Measurements from ENCODE around the gene CEACAM16.

CEACAM16 gene

DNA sequence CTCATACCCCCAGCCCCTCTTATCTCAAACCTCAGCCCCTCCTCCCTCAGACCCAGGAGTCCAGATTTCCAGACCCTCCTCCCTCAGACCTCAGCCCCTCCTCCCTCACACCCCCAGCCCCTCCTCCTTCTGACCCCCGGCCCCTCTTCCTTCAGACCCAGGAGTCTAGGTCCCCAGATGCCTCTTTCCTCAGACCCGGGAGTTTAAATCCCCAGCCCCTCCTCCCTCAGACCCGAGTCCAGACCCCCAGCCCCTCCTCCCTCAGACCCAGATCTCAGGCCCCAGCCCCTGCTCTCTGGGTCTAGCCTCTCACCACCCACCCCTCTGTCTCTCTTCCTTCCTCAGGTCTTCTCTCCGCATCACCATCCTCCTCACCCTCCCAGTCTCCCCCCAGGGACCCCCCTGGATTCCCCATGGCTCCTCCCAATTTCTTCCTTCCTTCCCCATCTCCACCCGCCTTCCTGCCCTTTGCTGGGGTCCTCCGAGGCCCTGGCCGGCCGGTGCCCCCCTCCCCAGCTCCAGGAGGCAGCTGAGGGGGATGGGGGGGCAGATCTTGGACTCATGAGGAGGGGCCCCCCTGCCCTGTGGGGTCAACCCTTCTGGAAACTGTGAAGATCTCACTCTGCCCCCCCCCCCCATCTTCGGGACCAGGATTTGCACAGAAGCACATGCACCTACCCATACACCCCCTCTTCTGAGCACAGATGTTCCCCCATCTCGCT is 60.3 kb downstream of the CEACAM16 start:
- peaks cover 25 to 39% of the 10 kb centered on the region in 2 donors for H3K36me3 ChIP-seq (ENCODE audit: control insufficient read depth in 2 of 2, insufficient read depth in 2 of 2, low read length in 2 of 2)
- H3K27ac ChIP-seq (ENCODE audit: low read depth in 2 of 2, low read length in 2 of 2) = no peak overlapping the region
- peaks cover 20 to 22% of the 10 kb centered on the region in 2 donors for H3K4me1 ChIP-seq (ENCODE audit: control insufficient read depth in 2 of 2, insufficient read depth in 2 of 2, low read length in 2 of 2)

More for the DNA sequence above, 60.3 kb downstream of the CEACAM16 start:
- no peak overlapping the region for H3K4me3 ChIP-seq (ENCODE audit: low read length in 2 of 2)
- no peaks in the 10 kb centered on the region for H3K27me3 ChIP-seq (ENCODE audit: control insufficient read depth in 2 of 2, insufficient read depth in 2 of 2, low read length in 2 of 2)
- no peak overlapping the region for H3K9ac ChIP-seq (ENCODE audit: low read depth in 1 of 2, low read length in 2 of 2)
- no peaks in the 10 kb centered on the region for H3K9me3 ChIP-seq (ENCODE audit: control insufficient read depth in 2 of 2, low read length in 2 of 2)
